K562 (cell line): Measurements from ENCODE around the gene GUCA2B. TPM values are rescaled to one million over a fixed set of nuclear protein-coding genes. Genes with fewer than 3 reads are reported as not detected.

Experiments used
- ATAC-seq: fragments of 200-7000 bp; cut with Tn5 transposase; 3 replicates; pipeline ENCODE4 v1.9.1; 2020; ENCODE audit warnings: moderate library complexity
- BruUV-seq: library from RNA; stranded (reverse); fragments of 400-500 nt; replicated peaks from 2 replicates; lab custom pipeline; 2021; lab: Mats Ljungman, UMichigan
- CTCF ChIA-PET: fragments of 300-600 bp; formaldehyde crosslinking; extraction: SDS; loops from one replicate; lab custom pipeline; 2021; ENCODE audit warnings: low intra/inter-chr PET ratio; lab: Yijun Ruan, JAX
- POLR2A ChIA-PET: fragments of 300-600, 350-650 bp; sonication (Branson Sonifier 250); formaldehyde crosslinking; extraction: SDS; loops from one replicate; lab custom pipeline; 2021; ENCODE audit warnings: antibody characterized with exemption, inconsistent platforms; lab: Yijun Ruan, JAX
- DNase-seq, 4 experiments: peaks; one replicate each; pipeline versions ENCODE4 v3.0.0 to v3.0.0-alpha.2; 2011 to 2018; ENCODE audit warnings: low spot score in 3 of 4, mixed read lengths in 3 of 4; ENCODE audit errors: extremely low read depth in 1 of 4
- FAIRE-seq: peaks from 2 replicates; lab custom pipeline; 2011; peaks lifted over from hg19 to GRCh38; lab: Jason Lieb, UNC
- H2AFZ ChIP-seq: 2 replicates; pipeline ENCODE4 v1.6.0; 2011; ENCODE audit warnings: low read depth, low read length, control low read depth, inconsistent platforms
- H3K27ac ChIP-seq: fragments of 200-600 bp; 3 replicates; pipeline ENCODE4 v1.8.0; 2011; ENCODE audit warnings: low read depth, mild to moderate bottlenecking, control low read depth, inconsistent platforms, low read length, moderate library complexity, mixed read lengths; ENCODE audit errors: extremely low read depth
- H3K27me3 ChIP-seq, 2 experiments: fragments of 300-600 bp in 1 of 2; 2 replicates in 1 of 2; 3 replicates in 1 of 2; pipeline versions ENCODE4 v1.6.0 to v1.8.0; 2011; ENCODE audit warnings: inconsistent platforms in 2 of 2, low read length in 2 of 2, mild to moderate bottlenecking in 1 of 2, mixed read lengths in 1 of 2, moderate library complexity in 1 of 2; ENCODE audit not compliant: control insufficient read depth in 2 of 2, insufficient read depth in 2 of 2
- H3K36me3 ChIP-seq: fragments of 300-600 bp; 3 replicates; pipeline ENCODE4 v1.8.0; 2011; ENCODE audit warnings: mild to moderate bottlenecking, low read length, inconsistent platforms; ENCODE audit not compliant: control insufficient read depth, insufficient read depth
- H3K4me1 ChIP-seq, 2 experiments: fragments of 200-600 bp in 1 of 2; replicated peaks in 1 of 2; 2 replicates in 1 of 2; 3 replicates in 1 of 2; pipeline versions ENCODE4 v1.5.1 to v1.8.0; 2011; ENCODE audit warnings: inconsistent platforms in 2 of 2, low read length in 2 of 2, mild to moderate bottlenecking in 1 of 2, mixed read lengths in 1 of 2, moderate library complexity in 1 of 2; ENCODE audit not compliant: control insufficient read depth in 2 of 2, insufficient read depth in 2 of 2
- H3K4me2 ChIP-seq: 2 replicates; pipeline ENCODE4 v1.6.1; 2011; ENCODE audit warnings: low read length, control low read depth, inconsistent platforms, mixed read lengths; ENCODE audit not compliant: insufficient read depth
- H3K4me3 ChIP-seq: fragments of 200-600 bp; sonication (generic), shearing (Covaris generic); 2 replicates; pipeline ENCODE4 v1.5.1; 2016; ENCODE audit warnings: control low read depth, inconsistent platforms
- H3K79me2 ChIP-seq: fragments of 200-600 bp; 3 replicates; pipeline ENCODE4 v1.8.0; 2011; ENCODE audit warnings: low read length, inconsistent platforms; ENCODE audit not compliant: control insufficient read depth, insufficient read depth
- H3K9ac ChIP-seq, 2 experiments: 2 replicates each; pipeline versions ENCODE4 v1.6.0 to v1.6.1; 2011; ENCODE audit warnings: low read depth in 2 of 2, low read length in 2 of 2, control low read depth in 1 of 2, inconsistent platforms in 1 of 2, mild to moderate bottlenecking in 1 of 2, mixed read lengths in 1 of 2; ENCODE audit not compliant: insufficient read depth in 1 of 2
- H3K9me1 ChIP-seq: one replicate; pipeline ENCODE4 v1.6.0; 2011; ENCODE audit warnings: inconsistent platforms, mild to moderate bottlenecking, low read length, moderate library complexity; ENCODE audit not compliant: control insufficient read depth, insufficient read depth
- H3K9me3 ChIP-seq: replicated peaks from 2 replicates; pipeline ENCODE4 v1.5.1; 2011; ENCODE audit warnings: low read depth, low read length, inconsistent platforms; ENCODE audit not compliant: control insufficient read depth, insufficient read depth
- H4K20me1 ChIP-seq: replicated peaks from 2 replicates; pipeline ENCODE4 v1.6.1; 2011; ENCODE audit warnings: low read length, inconsistent platforms, mixed read lengths; ENCODE audit not compliant: control insufficient read depth, insufficient read depth
- ATF2 ChIP-seq: sonication (generic); formaldehyde crosslinking; IDR thresholded peaks from 2 replicates; pipeline ENCODE4 v1.8.1; 2022; ENCODE audit warnings: missing genetic modification reagents
- CCNT2 ChIP-seq: IDR thresholded peaks from 2 replicates; pipeline ENCODE4 v1.6.1; 2011; ENCODE audit warnings: borderline replicate concordance, low read depth, mild to moderate bottlenecking, moderate library complexity, mixed read lengths, low read length; ENCODE audit not compliant: insufficient read length; ENCODE audit errors: extremely low read depth
- CEBPB ChIP-seq: fragments of 450-650 bp; IDR thresholded peaks from 2 replicates; pipeline ENCODE4 v1.6.1; 2016; ENCODE audit warnings: missing genetic modification characterization, missing compliant biosample characterization
- CEBPG ChIP-seq, 3 experiments: fragments of 200-800 bp in 1 of 3; sonication (Bioruptor generic) in 1 of 3; sonication (generic) in 1 of 3; formaldehyde crosslinking in 1 of 3; IDR thresholded peaks in 2 of 3; conservative IDR thresholded peaks in 1 of 3; 2 replicates each; pipeline versions ENCODE4 v1.6.1 to v1.8.0; 2016 to 2022; ENCODE audit warnings: missing compliant biosample characterization in 2 of 3, missing genetic modification characterization in 2 of 3, mild to moderate bottlenecking in 1 of 3, missing genetic modification reagents in 1 of 3
- TARDBP ChIP-seq: fragments of 450-650 bp; IDR thresholded peaks from 2 replicates; pipeline ENCODE4 v1.6.1; 2016
- ZKSCAN3 ChIP-seq: fragments of 250-450 bp; sonication (Bioruptor Pico); IDR thresholded peaks from 2 replicates; pipeline ENCODE4 v1.4.0; 2020
- ZNF165 ChIP-seq: fragments of 250-450 bp; sonication (Bioruptor Pico); IDR thresholded peaks from 2 replicates; pipeline ENCODE4 v1.4.0; 2020; ENCODE audit warnings: borderline replicate concordance
- WGBS: fragments of 100-300 bp; shearing (Covaris generic); methylation state at CpG from one replicate; pipeline ENCODE4 v1.1.6; 2016; ENCODE audit warnings: low coverage, mixed read lengths; ENCODE audit not compliant: insufficient coverage; ENCODE audit errors: missing lambda C conversion rate; 5-methylcytosine and 5-hydroxymethylcytosine counted together
- in situ Hi-C: fragments of 300-500 bp; cut with MboI; formaldehyde crosslinking; loops from 4 replicates; pipeline ENCODE4 v1.15.0; 2018; ENCODE audit warnings: inconsistent platforms, mixed read lengths
- intact Hi-C: fragments of 100-400 bp; cut with micrococcal nuclease; formaldehyde crosslinking; loops from 2 replicates; pipeline ENCODE4 v1.14.2; 2022
- polyA plus RNA-seq, 8 experiments: library from polyadenylated mRNA; depleted of rRNA in 4 of 8; stranded (reverse) in 5 of 8; unstranded in 3 of 8; fragments of >200 nt; fragmentation: Nextera tagmentation in 2 of 8; fragmentation: Illumina TruSeq in 1 of 8; extraction: Ambion mirVana in 2 of 8; extraction: Trizol in 1 of 8; gene quantifications; 2 replicates each; pipeline versions ENCODE4 v1.2.1 to v1.2.3, GENCODE V29; 2011 to 2014; ENCODE audit warnings: inconsistent platforms in 1 of 8, missing spikeins in 1 of 8
- total RNA-seq, 7 experiments: library from RNA; depleted of rRNA in 6 of 7; stranded (reverse); fragments of >200 nt in 6 of 7; fragmentation: Illumina TruSeq in 2 of 7; extraction: Trizol in 2 of 7; gene quantifications; 2 replicates each; pipeline versions ENCODE4 v1.2.1 to v1.2.3, GENCODE V29; 2011 to 2021; ENCODE audit warnings: low replicate concordance in 1 of 7
- TF ChIP-seq, protein P1 (sequence below): fragments of 450-650 bp; IDR thresholded peaks from 2 replicates; pipeline ENCODE4 v1.6.1; 2016; ENCODE audit warnings: missing biosample characterization, missing genetic modification characterization

GUCA2B gene
- total and polyA plus RNA-seq, 9 of the 15 experiments (the other 6 are each of a cell fraction or from before 2014, with no cell fraction given), result not detected

DNA sequence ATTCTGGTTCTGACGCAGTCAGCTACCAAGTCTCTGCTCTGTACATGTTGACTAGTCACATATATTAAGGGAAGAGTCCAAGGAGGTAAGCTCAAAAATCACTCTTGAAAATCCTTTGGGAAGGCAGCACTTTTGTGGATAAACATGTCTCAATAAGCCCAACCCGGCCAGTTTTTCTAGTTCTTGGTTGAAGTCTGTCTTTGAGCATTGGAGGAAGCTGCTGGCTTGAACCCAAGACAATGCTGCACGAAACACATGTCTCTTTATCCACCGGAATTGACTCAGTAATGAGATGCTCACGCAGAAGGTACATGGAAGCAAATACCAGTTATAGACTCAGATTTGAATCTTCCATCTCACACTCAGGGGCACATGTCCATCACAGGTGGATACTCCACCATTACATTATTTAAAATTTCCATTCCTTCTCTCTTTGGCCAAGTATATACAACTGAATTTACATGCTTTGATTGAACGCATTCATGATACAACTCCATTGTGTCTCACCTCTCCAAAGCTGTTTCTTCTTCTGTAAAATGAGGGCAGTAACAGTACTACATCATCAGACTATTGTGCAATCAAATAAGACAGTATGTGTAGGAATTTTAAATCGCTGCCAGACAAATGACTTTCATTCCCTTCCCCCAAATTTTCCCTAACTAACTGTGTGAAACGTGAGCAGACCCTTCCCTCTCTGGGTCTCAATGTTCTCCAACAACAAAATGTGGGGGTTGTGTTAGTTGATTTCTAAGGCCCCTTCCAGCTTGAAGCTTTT, 20.9 kb downstream of the GUCA2B start:
- FAIRE-seq, result no peak
- 63% methylated on average over 8 of the region's 8 CpGs for WGBS
- no TSS peak for BruUV-seq
- Histone ChIP-seq H3K4me2 (no peak overlapping the region), H3K4me3 (no peak overlapping the region), H3K79me2 (no peaks in the 10 kb centered on the region), H3K27ac (no peak overlapping the region), H3K27me3 (no peaks in the 10 kb centered on the region), H3K4me1 (peaks cover 0 to 3% of the 10 kb centered on the region in 2 experiments; a peak in 2 of 5 replicates), H3K9me3 (no peaks in the 10 kb centered on the region), H4K20me1 (peaks cover 10% of the 10 kb centered on the region; the same call in 1 of the 2 replicates), H3K9ac (no peak overlapping the region), H3K9me1 (no peaks in the 10 kb centered on the region), H3K36me3 (peaks cover 11% of the 10 kb centered on the region; the same call in 1 of the 3 replicates), H2AFZ (no peak overlapping the region)
- intact Hi-C loops (loop anchor here (10.0 kb wide), 1 partner anchor 599 kb away; no protein-coding TSS in a partner anchor), in situ Hi-C loops (no loop called here)
- no peak for ATAC-seq
- TF ChIP-seq CCNT2 (peak; percentile 5), ATF2 (CRISPR knock-in tag) (no peak), CEBPB (tag) (peak; percentile 94), CEBPG (CRISPR knock-in tag; IDR thresholded peaks at IDR 0.05) (no peak), CEBPG (tag; conservative IDR thresholded peaks at IDR 0.05 in 1 of 2, IDR thresholded peaks at IDR 0.05 in 1 of 2) (peak; percentile 78 to 91), TARDBP (no peak), ZNF165 (CRISPR knock-in tag) (no peak), ZKSCAN3 (CRISPR knock-in tag) (no peak)
- TF ChIP-seq, protein P1, sequence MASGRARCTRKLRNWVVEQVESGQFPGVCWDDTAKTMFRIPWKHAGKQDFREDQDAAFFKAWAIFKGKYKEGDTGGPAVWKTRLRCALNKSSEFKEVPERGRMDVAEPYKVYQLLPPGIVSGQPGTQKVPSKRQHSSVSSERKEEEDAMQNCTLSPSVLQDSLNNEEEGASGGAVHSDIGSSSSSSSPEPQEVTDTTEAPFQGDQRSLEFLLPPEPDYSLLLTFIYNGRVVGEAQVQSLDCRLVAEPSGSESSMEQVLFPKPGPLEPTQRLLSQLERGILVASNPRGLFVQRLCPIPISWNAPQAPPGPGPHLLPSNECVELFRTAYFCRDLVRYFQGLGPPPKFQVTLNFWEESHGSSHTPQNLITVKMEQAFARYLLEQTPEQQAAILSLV (tag), result 0 out of 2 replicates have a peak, but pooled peaks have one; percentile 60
- no peak for DNase-seq
- ChIA-PET POLR2A (interaction anchor here (0.9 to 2.0 kb wide), 4 partner anchors 9 to 14 kb away, joined by 3 to 5 read pairs (median 3); no protein-coding TSS in a partner anchor), CTCF (interaction anchor here (1.1 kb wide), 1 partner anchor 28 kb away, joined by 5 read pairs; no protein-coding TSS in a partner anchor)
